C4-2B (cell line): ENCODE results near the gene MATCAP1.

Source experiments
- CTCF ChIP-seq: fragments of 450-650 bp; conservative IDR thresholded peaks from 2 replicates; pipeline ENCODE4 v1.5.1; 2017; ENCODE audit warnings: mild to moderate bottlenecking
- ZFX ChIP-seq: fragments of 450-650 bp; IDR thresholded peaks from 2 replicates; pipeline ENCODE4 v1.6.1; 2017

DNA sequence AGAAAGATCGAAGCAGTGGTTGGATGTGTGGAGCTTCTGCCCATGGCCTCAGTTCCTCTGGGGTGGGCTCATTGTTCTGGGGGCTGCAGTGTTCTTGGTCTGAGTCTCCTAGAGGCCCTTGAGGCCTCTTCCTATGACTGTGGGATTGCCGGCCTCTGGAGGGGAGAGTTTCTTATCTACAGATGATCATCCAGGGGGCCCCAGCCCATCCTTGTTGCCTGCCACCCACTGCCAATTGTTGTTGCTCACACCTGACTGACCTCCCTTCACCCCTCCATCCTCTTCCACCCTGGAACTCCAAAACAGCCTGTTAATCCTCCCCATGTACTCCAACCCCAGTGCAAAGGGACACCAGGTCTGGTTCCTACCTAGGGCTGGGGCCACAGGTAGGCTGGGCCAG lies 38.8 kb downstream of the MATCAP1 start:
- TF ChIP-seq CTCF: no peak
- no peak for TF ChIP-seq ZFX
